K562 (cell line): ENCODE results near the gene CBFA2T2. TPM values are rescaled to one million over a fixed set of nuclear protein-coding genes. Genes with fewer than 3 reads are reported as not detected.

ENCODE experiments used
- ATAC-seq: fragments of 200-7000 bp; cut with Tn5 transposase; 3 replicates; pipeline ENCODE4 v1.9.1; 2020; ENCODE audit warnings: moderate library complexity
- BruUV-seq: library from RNA; stranded (reverse); fragments of 400-500 nt; replicated peaks from 2 replicates; lab custom pipeline; 2021; lab: Mats Ljungman, UMichigan
- CTCF ChIA-PET: fragments of 300-600 bp; formaldehyde crosslinking; extraction: SDS; loops from one replicate; lab custom pipeline; 2021; ENCODE audit warnings: low intra/inter-chr PET ratio; lab: Yijun Ruan, JAX
- POLR2A ChIA-PET: fragments of 300-600, 350-650 bp; sonication (Branson Sonifier 250); formaldehyde crosslinking; extraction: SDS; loops from one replicate; lab custom pipeline; 2021; ENCODE audit warnings: antibody characterized with exemption, inconsistent platforms; lab: Yijun Ruan, JAX
- DNase-seq, 4 experiments: peaks; one replicate each; pipeline versions ENCODE4 v3.0.0 to v3.0.0-alpha.2; 2011 to 2018; ENCODE audit warnings: low spot score in 3 of 4, mixed read lengths in 3 of 4; ENCODE audit errors: extremely low read depth in 1 of 4
- FAIRE-seq: peaks from 2 replicates; lab custom pipeline; 2011; peaks lifted over from hg19 to GRCh38; lab: Jason Lieb, UNC
- H2AFZ ChIP-seq: 2 replicates; pipeline ENCODE4 v1.6.0; 2011; ENCODE audit warnings: low read depth, low read length, control low read depth, inconsistent platforms
- H3K27ac ChIP-seq: fragments of 200-600 bp; 3 replicates; pipeline ENCODE4 v1.8.0; 2011; ENCODE audit warnings: low read depth, mild to moderate bottlenecking, control low read depth, inconsistent platforms, low read length, moderate library complexity, mixed read lengths; ENCODE audit errors: extremely low read depth
- H3K27me3 ChIP-seq, 2 experiments: fragments of 300-600 bp in 1 of 2; 2 replicates in 1 of 2; 3 replicates in 1 of 2; pipeline versions ENCODE4 v1.6.0 to v1.8.0; 2011; ENCODE audit warnings: inconsistent platforms in 2 of 2, low read length in 2 of 2, mild to moderate bottlenecking in 1 of 2, mixed read lengths in 1 of 2, moderate library complexity in 1 of 2; ENCODE audit not compliant: control insufficient read depth in 2 of 2, insufficient read depth in 2 of 2
- H3K36me3 ChIP-seq: fragments of 300-600 bp; 3 replicates; pipeline ENCODE4 v1.8.0; 2011; ENCODE audit warnings: mild to moderate bottlenecking, low read length, inconsistent platforms; ENCODE audit not compliant: control insufficient read depth, insufficient read depth
- H3K4me1 ChIP-seq, 2 experiments: fragments of 200-600 bp in 1 of 2; replicated peaks in 1 of 2; 2 replicates in 1 of 2; 3 replicates in 1 of 2; pipeline versions ENCODE4 v1.5.1 to v1.8.0; 2011; ENCODE audit warnings: inconsistent platforms in 2 of 2, low read length in 2 of 2, mild to moderate bottlenecking in 1 of 2, mixed read lengths in 1 of 2, moderate library complexity in 1 of 2; ENCODE audit not compliant: control insufficient read depth in 2 of 2, insufficient read depth in 2 of 2
- H3K4me2 ChIP-seq: 2 replicates; pipeline ENCODE4 v1.6.1; 2011; ENCODE audit warnings: low read length, control low read depth, inconsistent platforms, mixed read lengths; ENCODE audit not compliant: insufficient read depth
- H3K4me3 ChIP-seq: fragments of 200-600 bp; sonication (generic), shearing (Covaris generic); 2 replicates; pipeline ENCODE4 v1.5.1; 2016; ENCODE audit warnings: control low read depth, inconsistent platforms
- H3K79me2 ChIP-seq: fragments of 200-600 bp; 3 replicates; pipeline ENCODE4 v1.8.0; 2011; ENCODE audit warnings: low read length, inconsistent platforms; ENCODE audit not compliant: control insufficient read depth, insufficient read depth
- H3K9ac ChIP-seq, 2 experiments: 2 replicates each; pipeline versions ENCODE4 v1.6.0 to v1.6.1; 2011; ENCODE audit warnings: low read depth in 2 of 2, low read length in 2 of 2, control low read depth in 1 of 2, inconsistent platforms in 1 of 2, mild to moderate bottlenecking in 1 of 2, mixed read lengths in 1 of 2; ENCODE audit not compliant: insufficient read depth in 1 of 2
- H3K9me1 ChIP-seq: one replicate; pipeline ENCODE4 v1.6.0; 2011; ENCODE audit warnings: inconsistent platforms, mild to moderate bottlenecking, low read length, moderate library complexity; ENCODE audit not compliant: control insufficient read depth, insufficient read depth
- H3K9me3 ChIP-seq: replicated peaks from 2 replicates; pipeline ENCODE4 v1.5.1; 2011; ENCODE audit warnings: low read depth, low read length, inconsistent platforms; ENCODE audit not compliant: control insufficient read depth, insufficient read depth
- H4K20me1 ChIP-seq: replicated peaks from 2 replicates; pipeline ENCODE4 v1.6.1; 2011; ENCODE audit warnings: low read length, inconsistent platforms, mixed read lengths; ENCODE audit not compliant: control insufficient read depth, insufficient read depth
- ATF4 ChIP-seq: fragments of 450-650 bp; formaldehyde crosslinking; IDR thresholded peaks from 2 replicates; pipeline ENCODE4 v1.4.0; 2022; ENCODE audit warnings: mild to moderate bottlenecking, moderate library complexity
- HDGF ChIP-seq: fragments of 450-650 bp; IDR thresholded peaks from 2 replicates; pipeline ENCODE4 v1.6.1; 2016
- KDM4B ChIP-seq, 2 experiments: fragments of 450-650 bp in 1 of 2; sonication (generic) in 1 of 2; IDR thresholded peaks; 2 replicates each; pipeline ENCODE4 v1.6.1; 2016 to 2017; ENCODE audit warnings: borderline replicate concordance in 2 of 2, antibody characterized with exemption in 1 of 2, low read depth in 1 of 2, mild to moderate bottlenecking in 1 of 2
- MYC ChIP-seq, 2 experiments: fragments of 250-450 bp in 1 of 2; sonication (Bioruptor Pico) in 1 of 2; IDR thresholded peaks; 2 replicates each; pipeline versions ENCODE4 v1.5.1 to v1.6.1; 2012 to 2021; ENCODE audit warnings: low read depth in 2 of 2, borderline replicate concordance in 1 of 2, improper control_type of control experiment in 1 of 2, low read length in 1 of 2, mild to moderate bottlenecking in 1 of 2, moderate library complexity in 1 of 2
- OTX1 ChIP-seq: fragments of 450-650 bp; formaldehyde crosslinking; IDR thresholded peaks from 2 replicates; pipeline ENCODE4 v1.4.0; 2022; ENCODE audit warnings: mild to moderate bottlenecking
- SAFB ChIP-seq: fragments of 200-400 bp; formaldehyde crosslinking; IDR thresholded peaks from 2 replicates; pipeline ENCODE4 v1.6.1; 2017; ENCODE audit warnings: low read depth, low read length, borderline replicate concordance
- STAT5B ChIP-seq: fragments of 250-450 bp; sonication (Bioruptor Pico); IDR thresholded peaks from 2 replicates; pipeline ENCODE4 v1.8.0; 2021; ENCODE audit warnings: mild to moderate bottlenecking, inconsistent platforms
- ZNF407 ChIP-seq: fragments of 450-650 bp; IDR thresholded peaks from 2 replicates; pipeline ENCODE4 v1.6.1; 2016; ENCODE audit warnings: low read depth
- WGBS: fragments of 100-300 bp; shearing (Covaris generic); methylation state at CpG from one replicate; pipeline ENCODE4 v1.1.6; 2016; ENCODE audit warnings: low coverage, mixed read lengths; ENCODE audit not compliant: insufficient coverage; ENCODE audit errors: missing lambda C conversion rate; 5-methylcytosine and 5-hydroxymethylcytosine counted together
- in situ Hi-C: fragments of 300-500 bp; cut with MboI; formaldehyde crosslinking; loops from 4 replicates; pipeline ENCODE4 v1.15.0; 2018; ENCODE audit warnings: inconsistent platforms, mixed read lengths
- intact Hi-C: fragments of 100-400 bp; cut with micrococcal nuclease; formaldehyde crosslinking; loops from 2 replicates; pipeline ENCODE4 v1.14.2; 2022
- polyA plus RNA-seq, 8 experiments: library from polyadenylated mRNA; depleted of rRNA in 4 of 8; stranded (reverse) in 5 of 8; unstranded in 3 of 8; fragments of >200 nt; fragmentation: Nextera tagmentation in 2 of 8; fragmentation: Illumina TruSeq in 1 of 8; extraction: Ambion mirVana in 2 of 8; extraction: Trizol in 1 of 8; gene quantifications; 2 replicates each; pipeline versions ENCODE4 v1.2.1 to v1.2.3, GENCODE V29; 2011 to 2014; ENCODE audit warnings: inconsistent platforms in 1 of 8, missing spikeins in 1 of 8
- total RNA-seq, 7 experiments: library from RNA; depleted of rRNA in 6 of 7; stranded (reverse); fragments of >200 nt in 6 of 7; fragmentation: Illumina TruSeq in 2 of 7; extraction: Trizol in 2 of 7; gene quantifications; 2 replicates each; pipeline versions ENCODE4 v1.2.1 to v1.2.3, GENCODE V29; 2011 to 2021; ENCODE audit warnings: low replicate concordance in 1 of 7
- TF ChIP-seq, protein P1 (sequence below): fragments of 250-450 bp; sonication (Bioruptor Pico); IDR thresholded peaks from 2 replicates; pipeline ENCODE4 v1.8.0; 2021; ENCODE audit warnings: moderate library complexity, mild to moderate bottlenecking, inconsistent platforms

CBFA2T2 gene
- total and polyA plus RNA-seq, 9 of the 15 experiments (the other 6 are each of a cell fraction or from before 2014, with no cell fraction given), result 0.27 to 9.6 (median 5.8) TPM

GRCh38 chr20:33689493-33689892, 199.6 kb downstream of the CBFA2T2 start (continued):
- TF ChIP-seq MYC (IDR thresholded peaks at IDR 0.05; ENCODE audit: low read depth, low read length), result no peak
- TF ChIP-seq MYC (CRISPR knock-in tag; IDR thresholded peaks at IDR 0.05; ENCODE audit: borderline replicate concordance, low read depth), result no peak
- no peak for TF ChIP-seq STAT5B

DNA sequence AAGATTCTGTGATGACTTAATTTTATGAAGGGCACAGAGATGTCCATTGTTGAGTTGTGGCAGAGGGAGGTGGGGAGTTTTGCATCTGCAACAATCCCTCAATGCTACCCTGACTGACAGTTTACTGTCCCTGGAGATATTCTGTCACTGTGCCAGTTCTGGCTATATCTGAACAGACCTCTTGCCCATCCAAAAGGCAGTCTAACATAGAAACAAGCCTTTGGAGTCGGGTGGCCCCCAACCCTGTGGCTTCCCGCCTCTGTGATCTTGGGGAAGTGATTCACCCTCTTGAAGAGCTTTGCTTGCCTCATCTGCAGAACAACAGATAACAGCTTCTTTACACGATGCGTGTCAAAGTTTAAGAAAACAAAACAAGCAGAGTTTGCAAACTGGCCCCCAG, 200.1 kb downstream of the CBFA2T2 start:
- H3K9me1 ChIP-seq, result no peaks in the 10 kb centered on the region
- H4K20me1 ChIP-seq, result peaks cover 6% of the 10 kb centered on the region; the same call in 1 of the 2 replicates
- no peak overlapping the region for H2AFZ ChIP-seq
- ChIA-PET CTCF (no interaction called here), POLR2A (interaction anchor here (0.6 to 1.0 kb wide), 3 partner anchors 10 to 321 kb away, joined by 5 to 6 read pairs (median 5); no protein-coding TSS in a partner anchor)
- no peak overlapping the region for H3K9ac ChIP-seq
- no peaks in the 10 kb centered on the region for H3K9me3 ChIP-seq
- no peaks in the 10 kb centered on the region for H3K36me3 ChIP-seq
- peak overlapping the region; percentile 9; the same call in 1 of the 3 replicates for H3K27ac ChIP-seq
- WGBS, result 0% methylated on average over 4 of the region's 4 CpGs
- FAIRE-seq (peak; percentile 98), ATAC-seq (peak; percentile 50), DNase-seq (peak; percentile 57 to 92 (median 68))
- H3K4me1 ChIP-seq, result peaks cover 36 to 51% of the 10 kb centered on the region in 2 experiments
- H3K79me2 ChIP-seq, result peaks cover 7% of the 10 kb centered on the region
- H3K4me2 ChIP-seq, result peak overlapping the region; percentile 22
- H3K27me3 ChIP-seq, result no peaks in the 10 kb centered on the region
- in situ Hi-C loops, result no loop called here
- BruUV-seq, result no TSS peak
- intact Hi-C loops, result loop anchor here (1.0 to 5.0 kb wide), 3 partner anchors 19 to 122 kb away; partner anchors contain the start of genes CHMP4B and ZNF341
- H3K4me3 ChIP-seq, result no peak overlapping the region
- no peak for TF ChIP-seq HDGF
- TF ChIP-seq ATF4, result 0 out of 2 replicates have a peak, but pooled peaks have one; percentile 46
- TF ChIP-seq, protein P1, sequence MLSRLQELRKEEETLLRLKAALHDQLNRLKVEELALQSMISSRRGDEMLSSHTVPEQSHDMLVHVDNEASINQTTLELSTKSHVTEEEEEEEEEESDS, result no peak
- TF ChIP-seq KDM4B (IDR thresholded peaks at IDR 0.05; ENCODE audit: borderline replicate concordance in 2 of 2, low read depth in 1 of 2), result no peak
- TF ChIP-seq OTX1, result no peak
- TF ChIP-seq SAFB, result no peak
- no peak for TF ChIP-seq ZNF407
